HCT116 (cell line): Measurements from ENCODE around the gene RNF207. TPM values are rescaled to one million over a fixed set of nuclear protein-coding genes. Genes with fewer than 3 reads are reported as not detected.

Source experiments
- ATAC-seq: fragments of 200-7000 bp; cut with Tn5 transposase; 2 replicates; pipeline ENCODE4 v1.9.1; 2020; ENCODE audit warnings: mild to moderate bottlenecking, moderate library complexity
- BruUV-seq: library from RNA; stranded (reverse); fragments of 400-500 nt; replicated peaks from 2 replicates; lab custom pipeline; 2021; lab: Mats Ljungman, UMichigan
- CTCF ChIA-PET: fragments of 300-600 bp; sonication (Branson Sonifier 250); formaldehyde crosslinking; loops from one replicate; lab custom pipeline; 2021; ENCODE audit warnings: antibody characterized with exemption; lab: Charles Lee
- POLR2A ChIA-PET: fragments of 300-600, 350-600 bp; sonication (Branson Sonifier 250); formaldehyde crosslinking; loops from one replicate; lab custom pipeline; 2021; ENCODE audit warnings: antibody characterized with exemption; lab: Charles Lee
- RAD21 ChIA-PET, 2 experiments: fragments of 300-600 bp; sonication (Branson Sonifier 250); formaldehyde crosslinking; loops; one replicate each; lab custom pipeline; 2023; ENCODE audit warnings: low total read pairs in 2 of 2; ENCODE audit not compliant: uncharacterized antibody in 2 of 2, unreplicated experiment in 2 of 2, low non-redundant PET in 1 of 2; lab: Charles Lee
- DNase-seq: peaks from one replicate; pipeline ENCODE4 v3.0.0-alpha.2; 2010; ENCODE audit warnings: low read depth, low spot score
- H2AFZ ChIP-seq: fragments of 200-600 bp; shearing (Covaris generic), sonication (generic); 2 replicates; pipeline ENCODE4 v1.6.1; 2017; ENCODE audit warnings: low read depth, mixed run types, mixed read lengths, antibody characterized with exemption, low read length; ENCODE audit not compliant: poor library complexity, severe bottlenecking
- H3K27ac ChIP-seq: 2 replicates; pipeline ENCODE4 v1.5.1; 2012; ENCODE audit warnings: low read depth, low read length
- H3K27me3 ChIP-seq: fragments of 200-600 bp; sonication (generic); 2 replicates; pipeline ENCODE4 v1.6.1; 2016; ENCODE audit warnings: mixed run types, low read length, mixed read lengths; ENCODE audit not compliant: insufficient read depth
- H3K36me3 ChIP-seq, 2 experiments: fragments of 200-500 bp in 1 of 2; fragments of 200-600 bp in 1 of 2; sonication (Bioruptor generic) in 1 of 2; sonication (generic) in 1 of 2; 2 replicates each; pipeline versions ENCODE4 v1.5.1 to v1.6.1; 2014 to 2016; ENCODE audit warnings: low read length in 2 of 2, inconsistent platforms in 1 of 2, mixed read lengths in 1 of 2, mixed run types in 1 of 2; ENCODE audit not compliant: insufficient read depth in 2 of 2, control insufficient read depth in 1 of 2
- H3K4me1 ChIP-seq, 2 experiments: fragments of 200-600 bp in 1 of 2; sonication (generic) in 1 of 2; 2 replicates each; pipeline versions ENCODE4 v1.5.1 to v1.6.1; 2012 to 2017; ENCODE audit warnings: low read length in 2 of 2, inconsistent platforms in 1 of 2, mild to moderate bottlenecking in 1 of 2, mixed read lengths in 1 of 2, mixed run types in 1 of 2, moderate library complexity in 1 of 2; ENCODE audit not compliant: insufficient read depth in 2 of 2, control insufficient read depth in 1 of 2
- H3K4me2 ChIP-seq: fragments of 200-600 bp; sonication (generic); 2 replicates; pipeline ENCODE4 v1.6.1; 2017; ENCODE audit warnings: mixed run types, low read length, mixed read lengths
- H3K4me3 ChIP-seq, 2 experiments: fragments of 200-600 bp in 1 of 2; sonication (generic) in 1 of 2; replicated peaks in 1 of 2; 2 replicates each; pipeline ENCODE4 v1.5.1; 2011 to 2016; ENCODE audit warnings: low read length in 2 of 2, control low read depth in 1 of 2, low read depth in 1 of 2, mild to moderate bottlenecking in 1 of 2, mixed read lengths in 1 of 2, mixed run types in 1 of 2
- H3K79me2 ChIP-seq: fragments of 200-600 bp; sonication (generic); 2 replicates; pipeline ENCODE4 v1.6.1; 2017; ENCODE audit warnings: mild to moderate bottlenecking, mixed run types, low read length, moderate library complexity, mixed read lengths; ENCODE audit not compliant: insufficient read depth
- H3K9ac ChIP-seq: fragments of 200-600 bp; sonication (generic); 2 replicates; pipeline ENCODE4 v1.6.1; 2016; ENCODE audit warnings: low read length, mixed read lengths
- H3K9me2 ChIP-seq: fragments of 200-600 bp; sonication (generic), shearing (Covaris generic); 2 replicates; pipeline ENCODE4 v1.6.1; 2017; ENCODE audit warnings: mixed run types, mild to moderate bottlenecking, moderate library complexity; ENCODE audit not compliant: insufficient read depth
- H3K9me3 ChIP-seq, 2 experiments: fragments of 200-500 bp in 1 of 2; fragments of 200-600 bp in 1 of 2; sonication (Bioruptor generic) in 1 of 2; sonication (generic) in 1 of 2; 2 replicates each; pipeline ENCODE4 v1.6.1; 2014 to 2017; ENCODE audit warnings: low read length in 2 of 2, mixed read lengths in 2 of 2, inconsistent platforms in 1 of 2, low read depth in 1 of 2, mild to moderate bottlenecking in 1 of 2, mixed run types in 1 of 2, moderate library complexity in 1 of 2; ENCODE audit not compliant: control insufficient read depth in 1 of 2, insufficient read depth in 1 of 2
- H4K20me1 ChIP-seq: fragments of 200-600 bp; sonication (generic), shearing (Covaris generic); 2 replicates; pipeline ENCODE4 v1.6.1; 2017; ENCODE audit warnings: mixed run types, mild to moderate bottlenecking, moderate library complexity; ENCODE audit not compliant: insufficient read depth
- CBX3 ChIP-seq: IDR thresholded peaks from 2 replicates; pipeline ENCODE4 v1.6.1; 2012; ENCODE audit warnings: low read depth
- EGR1 ChIP-seq: IDR thresholded peaks from 2 replicates; pipeline ENCODE4 v1.6.1; 2012; ENCODE audit warnings: low read depth
- ELF1 ChIP-seq: IDR thresholded peaks from 2 replicates; pipeline ENCODE4 v1.6.1; 2012; ENCODE audit warnings: low read depth, borderline replicate concordance
- EZH2phosphoT487 ChIP-seq: fragments of 200-600 bp; IDR thresholded peaks from 2 replicates; pipeline ENCODE4 v1.6.1; 2018; ENCODE audit warnings: antibody characterized with exemption, borderline replicate concordance
- FOSL1 ChIP-seq: IDR thresholded peaks from 2 replicates; pipeline ENCODE4 v1.6.1; 2012; ENCODE audit warnings: low read depth
- JUND ChIP-seq: IDR thresholded peaks from 2 replicates; pipeline ENCODE4 v1.6.1; 2012
- POLR2A ChIP-seq: IDR thresholded peaks from 2 replicates; pipeline ENCODE4 v1.7.0; 2011; ENCODE audit warnings: borderline replicate concordance; ENCODE audit not compliant: insufficient read depth, insufficient read length; ENCODE audit errors: extremely low read depth
- SP1 ChIP-seq: IDR thresholded peaks from 2 replicates; pipeline ENCODE4 v1.6.1; 2012; ENCODE audit warnings: low read depth
- SRF ChIP-seq: IDR thresholded peaks from 2 replicates; pipeline ENCODE4 v1.6.1; 2012; ENCODE audit warnings: low read depth
- TCF7L2 ChIP-seq: IDR thresholded peaks from 2 replicates; pipeline ENCODE4 v1.7.0; 2011; ENCODE audit warnings: borderline replicate concordance, inconsistent platforms; ENCODE audit not compliant: insufficient read depth, insufficient read length; ENCODE audit errors: extremely low read depth
- YY1 ChIP-seq: IDR thresholded peaks from 2 replicates; pipeline ENCODE4 v1.6.1; 2011; ENCODE audit warnings: low read length, low read depth, moderate library complexity, mild to moderate bottlenecking; ENCODE audit not compliant: insufficient replicate concordance; ENCODE audit errors: extremely low read depth
- ZFX ChIP-seq: fragments of 450-650 bp; IDR thresholded peaks from 2 replicates; pipeline ENCODE4 v1.6.1; 2017
- ZNF274 ChIP-seq: fragments of 200-500 bp; sonication (Bioruptor generic); IDR thresholded peaks from 2 replicates; pipeline ENCODE4 v1.6.1; 2014; ENCODE audit warnings: mild to moderate bottlenecking, low read depth, low read length, inconsistent platforms
- intact Hi-C: fragments of 100-400 bp; cut with micrococcal nuclease; formaldehyde crosslinking; loops from 2 replicates; pipeline ENCODE4 v1.10.0; 2022
- total RNA-seq: library from RNA; stranded (reverse); gene quantifications from one replicate; pipeline ENCODE4 v1.2.1, GENCODE V29; 2021; ENCODE audit not compliant: unreplicated experiment
- TF ChIP-seq, protein P1 (sequence below), 3 experiments: fragments of 200-600 bp in 1 of 3; sonication (generic) in 1 of 3; IDR thresholded peaks in 2 of 3; conservative IDR thresholded peaks in 1 of 3; 2 replicates each; pipeline ENCODE4 v1.5.1; 2012 to 2017; ENCODE audit warnings: low read depth in 2 of 3, low read length in 2 of 3, antibody characterized with exemption in 1 of 3, borderline replicate concordance in 1 of 3, control low read depth in 1 of 3, mild to moderate bottlenecking in 1 of 3, mixed read lengths in 1 of 3, mixed run types in 1 of 3, moderate library complexity in 1 of 3; ENCODE audit not compliant: insufficient read depth in 1 of 3
- TF ChIP-seq, protein P2 (sequence below): IDR thresholded peaks from 2 replicates; pipeline ENCODE4 v1.6.1; 2011; ENCODE audit warnings: mild to moderate bottlenecking, low read length, moderate library complexity; ENCODE audit not compliant: insufficient replicate concordance; ENCODE audit errors: extremely low read depth

Gene RNF207
- total RNA-seq, 1 experiment from 2014 or later, result 61.2 TPM

DNA sequence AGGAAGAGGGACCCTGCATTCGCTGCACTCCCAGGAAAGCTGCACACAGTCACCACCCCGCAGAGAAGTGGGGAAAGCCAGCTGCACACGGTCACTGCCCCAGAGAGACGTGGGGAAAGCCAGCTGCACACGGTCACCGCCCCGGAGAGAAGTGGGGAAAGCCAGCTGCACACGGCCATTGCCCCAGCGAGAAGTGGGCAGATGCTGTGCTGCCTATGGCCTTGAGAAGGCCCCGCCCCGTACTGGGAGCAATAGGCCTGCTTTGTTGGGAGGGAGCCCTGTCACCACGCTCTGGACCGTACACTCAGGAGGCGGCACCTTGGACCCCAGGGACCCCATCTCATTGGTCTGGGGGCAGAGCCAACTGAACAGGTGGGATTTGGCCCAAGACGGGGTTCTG is 59.2 kb downstream of the RNF207 start:
- H3K4me3 ChIP-seq, result no peak overlapping the region
- POLR2A ChIA-PET, result no interaction called here
- intact Hi-C loops, result no loop called here
- H2AFZ ChIP-seq, result no peak overlapping the region
- CTCF ChIA-PET, result no interaction called here
- no peaks in the 10 kb centered on the region for H3K9me2 ChIP-seq
- RAD21 ChIA-PET, result no interaction called here
- peaks cover 4 to 10% of the 10 kb centered on the region in 2 experiments; a peak in 2 of 4 replicates for H3K4me1 ChIP-seq
- no peak for TF ChIP-seq EGR1
- no peak for TF ChIP-seq ZNF274
- TF ChIP-seq, protein P1, sequence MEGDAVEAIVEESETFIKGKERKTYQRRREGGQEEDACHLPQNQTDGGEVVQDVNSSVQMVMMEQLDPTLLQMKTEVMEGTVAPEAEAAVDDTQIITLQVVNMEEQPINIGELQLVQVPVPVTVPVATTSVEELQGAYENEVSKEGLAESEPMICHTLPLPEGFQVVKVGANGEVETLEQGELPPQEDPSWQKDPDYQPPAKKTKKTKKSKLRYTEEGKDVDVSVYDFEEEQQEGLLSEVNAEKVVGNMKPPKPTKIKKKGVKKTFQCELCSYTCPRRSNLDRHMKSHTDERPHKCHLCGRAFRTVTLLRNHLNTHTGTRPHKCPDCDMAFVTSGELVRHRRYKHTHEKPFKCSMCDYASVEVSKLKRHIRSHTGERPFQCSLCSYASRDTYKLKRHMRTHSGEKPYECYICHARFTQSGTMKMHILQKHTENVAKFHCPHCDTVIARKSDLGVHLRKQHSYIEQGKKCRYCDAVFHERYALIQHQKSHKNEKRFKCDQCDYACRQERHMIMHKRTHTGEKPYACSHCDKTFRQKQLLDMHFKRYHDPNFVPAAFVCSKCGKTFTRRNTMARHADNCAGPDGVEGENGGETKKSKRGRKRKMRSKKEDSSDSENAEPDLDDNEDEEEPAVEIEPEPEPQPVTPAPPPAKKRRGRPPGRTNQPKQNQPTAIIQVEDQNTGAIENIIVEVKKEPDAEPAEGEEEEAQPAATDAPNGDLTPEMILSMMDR (IDR thresholded peaks at IDR 0.05 in 2 of 3, conservative IDR thresholded peaks at IDR 0.05 in 1 of 3; ENCODE audit: borderline replicate concordance in 1 of 3, insufficient read depth in 1 of 3, low read depth in 2 of 3, low read length in 2 of 3), result no peak
- no peak for TF ChIP-seq TCF7L2
- no peak for TF ChIP-seq YY1
- no peak for TF ChIP-seq FOSL1
- no peak for TF ChIP-seq ZFX
- H3K27ac ChIP-seq, result no peak overlapping the region
- H3K79me2 ChIP-seq, result no peaks in the 10 kb centered on the region
- H3K4me2 ChIP-seq, result no peak overlapping the region
- no peaks in the 10 kb centered on the region; a peak in 1 of 4 replicates for H3K36me3 ChIP-seq
- no peak overlapping the region for H3K9ac ChIP-seq
- no peaks in the 10 kb centered on the region for H3K9me3 ChIP-seq
- H3K27me3 ChIP-seq, result no peaks in the 10 kb centered on the region
- DNase-seq (no peak), ATAC-seq (no peak)
- no peaks in the 10 kb centered on the region for H4K20me1 ChIP-seq
- BruUV-seq, result no TSS peak

DNA sequence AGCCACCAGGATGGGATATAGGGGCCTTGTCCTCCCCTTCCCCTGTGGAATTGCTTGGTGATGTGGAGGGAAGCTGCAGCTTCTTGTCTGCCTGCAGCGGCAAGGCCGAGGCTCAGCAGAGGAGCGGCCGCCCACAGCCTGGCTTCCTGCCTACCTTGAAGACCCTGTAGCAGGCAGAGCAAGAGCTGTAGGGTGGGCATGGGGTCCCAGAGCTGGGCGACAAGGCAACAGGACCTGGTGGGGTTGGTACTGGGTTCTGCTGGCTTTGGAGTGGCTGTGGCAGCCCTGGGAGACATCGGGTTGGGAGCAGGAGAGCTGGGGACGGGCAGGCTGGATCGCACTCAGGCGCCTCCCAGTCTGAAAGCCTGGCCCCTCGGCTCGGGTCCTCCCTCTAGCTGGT is 60.7 kb downstream of the RNF207 start:
- no peak overlapping the region for H3K4me3 ChIP-seq
- no peaks in the 10 kb centered on the region; a peak in 1 of 4 replicates for H3K36me3 ChIP-seq
- no peak overlapping the region for H2AFZ ChIP-seq
- no peak overlapping the region for H3K4me2 ChIP-seq
- CTCF ChIA-PET, result no interaction called here
- H3K9me2 ChIP-seq, result no peaks in the 10 kb centered on the region
- intact Hi-C loops, result no loop called here
- POLR2A ChIA-PET, result no interaction called here
- ATAC-seq (no peak), DNase-seq (no peak)
- no peaks in the 10 kb centered on the region for H3K79me2 ChIP-seq
- no TSS peak for BruUV-seq
- no peaks in the 10 kb centered on the region for H3K9me3 ChIP-seq
- no peak overlapping the region for H3K27ac ChIP-seq
- RAD21 ChIA-PET, result no interaction called here
- no peak overlapping the region for H3K9ac ChIP-seq
- H3K4me1 ChIP-seq, result peaks cover 0 to 3% of the 10 kb centered on the region in 2 experiments; a peak in 1 of 4 replicates
- H3K27me3 ChIP-seq, result no peaks in the 10 kb centered on the region
- H4K20me1 ChIP-seq, result no peaks in the 10 kb centered on the region
- TF ChIP-seq EZH2phosphoT487 (no peak), SP1 (no peak), ZFX (no peak), POLR2A (no peak), JUND (no peak), SRF (no peak), ZNF274 (no peak), CBX3 (no peak), FOSL1 (no peak), ELF1 (no peak)
- TF ChIP-seq, protein P2, sequence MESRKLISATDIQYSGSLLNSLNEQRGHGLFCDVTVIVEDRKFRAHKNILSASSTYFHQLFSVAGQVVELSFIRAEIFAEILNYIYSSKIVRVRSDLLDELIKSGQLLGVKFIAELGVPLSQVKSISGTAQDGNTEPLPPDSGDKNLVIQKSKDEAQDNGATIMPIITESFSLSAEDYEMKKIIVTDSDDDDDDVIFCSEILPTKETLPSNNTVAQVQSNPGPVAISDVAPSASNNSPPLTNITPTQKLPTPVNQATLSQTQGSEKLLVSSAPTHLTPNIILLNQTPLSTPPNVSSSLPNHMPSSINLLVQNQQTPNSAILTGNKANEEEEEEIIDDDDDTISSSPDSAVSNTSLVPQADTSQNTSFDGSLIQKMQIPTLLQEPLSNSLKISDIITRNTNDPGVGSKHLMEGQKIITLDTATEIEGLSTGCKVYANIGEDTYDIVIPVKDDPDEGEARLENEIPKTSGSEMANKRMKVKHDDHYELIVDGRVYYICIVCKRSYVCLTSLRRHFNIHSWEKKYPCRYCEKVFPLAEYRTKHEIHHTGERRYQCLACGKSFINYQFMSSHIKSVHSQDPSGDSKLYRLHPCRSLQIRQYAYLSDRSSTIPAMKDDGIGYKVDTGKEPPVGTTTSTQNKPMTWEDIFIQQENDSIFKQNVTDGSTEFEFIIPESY, result no peak
